ENCODE results near the gene GABRB1.

Gene GABRB1

GRCh38 chr4:47122592-47123291, 91.4 kb downstream of the GABRB1 start:
- DNase-seq, result peak; percentile 65

DNA sequence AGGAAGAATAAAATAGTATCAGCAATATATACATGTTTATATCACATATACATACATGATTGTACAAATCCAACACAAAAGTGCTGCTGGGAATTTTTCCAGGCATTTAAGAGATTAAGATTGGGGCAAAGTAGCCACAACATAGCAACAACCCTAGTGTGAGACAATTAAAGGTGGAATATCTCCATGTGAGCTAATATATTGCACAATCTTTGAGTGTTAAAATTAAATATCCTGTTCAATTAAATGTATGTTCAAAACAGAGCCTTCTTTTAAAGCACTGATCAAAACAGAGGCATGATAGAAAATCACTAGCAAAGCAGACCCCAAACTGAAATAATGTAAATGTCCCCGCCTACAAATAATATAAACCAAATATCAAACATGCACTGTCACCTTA, 97.6 kb downstream of the GABRB1 start:
- no peak for DNase-seq

- DNase-seq, result no peak
Measured at GRCh38 chr4:47135210-47135609, 103.8 kb downstream of the GABRB1 start.

DNA sequence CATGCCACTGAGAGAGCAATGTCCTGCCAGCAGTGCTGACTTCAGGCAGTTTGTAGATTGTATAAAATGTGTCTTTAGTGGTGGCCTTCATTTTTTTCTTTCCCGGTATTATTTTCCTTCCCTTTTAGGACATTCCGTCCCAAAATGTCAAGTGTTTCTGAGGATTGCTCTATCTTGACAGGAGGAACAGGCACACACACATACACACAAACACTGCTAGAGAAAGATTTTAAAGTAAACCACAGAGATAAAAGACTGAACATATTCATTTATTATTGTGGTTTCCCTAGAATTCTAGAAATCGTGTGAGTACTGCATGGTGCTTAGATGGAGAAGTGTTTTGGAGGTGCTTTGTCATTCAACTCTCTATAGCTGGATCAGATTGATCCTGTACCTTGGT, 111.9 kb downstream of the GABRB1 start:
- no peak for DNase-seq

DNA sequence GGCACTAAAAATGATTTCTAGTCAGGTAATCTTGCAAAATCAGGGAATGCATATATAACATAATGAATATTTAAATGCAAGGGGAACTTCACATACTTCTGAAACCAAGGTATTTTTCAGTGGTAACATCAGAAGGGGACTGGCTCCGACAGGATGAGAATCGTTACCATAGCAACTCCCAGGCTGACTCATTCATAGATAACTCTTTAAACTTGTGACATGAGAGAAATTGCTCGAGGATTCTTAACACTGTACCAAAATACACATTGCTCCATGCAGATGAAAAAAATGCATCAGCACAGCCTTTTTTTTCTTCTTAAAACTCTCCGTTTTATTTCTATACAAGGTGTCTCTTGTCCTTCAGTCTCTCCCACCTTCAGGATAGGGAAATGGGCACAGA, 114.3 kb downstream of the GABRB1 start:
- DNase-seq, result no peak

DNA sequence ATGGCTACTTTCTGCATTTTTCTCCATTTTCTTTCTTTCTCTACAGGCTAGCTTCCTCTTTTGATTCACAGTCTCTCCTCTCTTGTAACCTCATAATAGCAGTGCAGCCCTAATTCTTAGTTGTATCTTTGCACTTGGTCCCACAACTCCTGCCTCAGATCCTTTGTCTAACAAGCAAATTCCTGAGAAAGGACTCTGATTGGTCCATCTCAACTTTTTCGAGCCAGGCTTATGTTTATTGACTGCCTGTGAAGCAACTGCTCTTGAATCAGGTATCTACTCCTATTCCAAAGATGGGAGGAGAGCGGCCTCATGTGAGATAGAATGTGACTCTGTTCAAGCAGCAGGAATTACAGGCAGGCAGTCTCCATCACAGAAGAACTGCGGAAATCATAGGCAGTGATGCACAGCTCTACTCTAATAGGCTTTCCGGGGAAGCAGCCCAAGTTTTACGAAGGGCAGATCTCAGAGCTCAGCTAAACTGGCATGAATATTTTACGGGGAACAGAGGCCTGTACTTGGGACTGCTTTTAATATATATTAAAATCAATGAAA, 123.5 kb downstream of the GABRB1 start:
- DNase-seq, result no peak

DNA sequence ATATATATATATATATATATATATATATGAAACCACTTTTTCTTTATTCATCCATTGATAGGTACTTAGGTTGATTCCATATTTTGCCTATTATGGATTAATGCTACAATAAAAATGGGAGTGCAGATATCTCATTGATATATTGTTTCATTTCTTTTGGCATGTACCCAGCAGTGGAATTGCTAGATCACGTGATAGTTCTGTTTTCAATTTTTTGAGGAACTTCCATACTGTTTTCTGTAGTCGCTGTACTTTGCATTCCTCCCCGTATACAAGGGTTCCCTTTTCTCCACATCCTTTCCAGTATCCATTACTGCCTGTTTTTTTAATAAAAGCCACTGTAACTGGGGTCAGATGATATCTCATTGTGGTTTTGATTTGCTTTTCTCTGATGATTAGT, 124.6 kb downstream of the GABRB1 start:
- no peak for DNase-seq

DNA sequence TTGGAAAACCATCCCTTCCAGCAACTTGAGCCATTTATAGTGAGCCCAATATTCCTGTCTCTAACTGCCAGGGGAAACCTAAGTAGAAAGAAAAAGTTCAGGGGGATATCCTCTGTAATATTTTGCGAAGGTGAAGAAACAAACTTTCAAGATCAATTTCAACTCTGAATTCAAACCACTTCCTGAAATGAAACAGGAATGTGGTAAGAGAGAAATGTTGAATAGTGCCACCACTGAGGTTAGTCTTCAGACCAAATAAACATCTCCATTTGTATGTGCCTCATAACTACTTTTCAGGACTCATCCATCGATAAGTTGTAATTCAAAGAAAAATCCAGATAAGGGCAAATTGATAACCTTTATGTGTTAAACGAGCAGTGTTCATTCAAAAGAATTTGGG, 128.7 kb downstream of the GABRB1 start:
- DNase-seq, result no peak

- DNase-seq, result no peak
Measured at GRCh38 chr4:47167081-47168035, 136.0 kb downstream of the GABRB1 start.

- no peak for DNase-seq
Measured at GRCh38 chr4:47184083-47184482, 152.7 kb downstream of the GABRB1 start.

GRCh38 chr4:47185761-47186160, 154.4 kb downstream of the GABRB1 start:
- no peak for DNase-seq

GRCh38 chr4:47187608-47188007, 156.2 kb downstream of the GABRB1 start:
- DNase-seq, result no peak

DNA sequence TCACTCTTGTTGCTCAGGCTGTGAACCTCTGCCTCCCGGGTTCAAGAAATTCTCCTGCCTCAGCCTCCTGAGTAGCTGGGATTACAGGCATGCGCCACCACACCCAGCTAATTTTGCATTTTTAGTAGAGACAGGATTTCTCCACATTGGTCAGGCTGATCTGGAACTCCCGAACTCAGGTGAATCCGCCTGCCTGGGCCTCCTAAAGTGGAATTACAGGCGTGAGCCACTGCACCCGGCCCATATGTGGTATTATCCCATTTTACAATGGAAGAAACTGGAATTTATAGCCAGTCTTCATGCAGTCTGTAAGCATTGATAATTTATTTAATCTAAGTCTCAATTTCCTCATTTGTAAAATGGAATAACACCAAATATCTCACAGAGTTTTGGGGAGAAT, 161.8 kb downstream of the GABRB1 start:
- DNase-seq, result no peak

DNA sequence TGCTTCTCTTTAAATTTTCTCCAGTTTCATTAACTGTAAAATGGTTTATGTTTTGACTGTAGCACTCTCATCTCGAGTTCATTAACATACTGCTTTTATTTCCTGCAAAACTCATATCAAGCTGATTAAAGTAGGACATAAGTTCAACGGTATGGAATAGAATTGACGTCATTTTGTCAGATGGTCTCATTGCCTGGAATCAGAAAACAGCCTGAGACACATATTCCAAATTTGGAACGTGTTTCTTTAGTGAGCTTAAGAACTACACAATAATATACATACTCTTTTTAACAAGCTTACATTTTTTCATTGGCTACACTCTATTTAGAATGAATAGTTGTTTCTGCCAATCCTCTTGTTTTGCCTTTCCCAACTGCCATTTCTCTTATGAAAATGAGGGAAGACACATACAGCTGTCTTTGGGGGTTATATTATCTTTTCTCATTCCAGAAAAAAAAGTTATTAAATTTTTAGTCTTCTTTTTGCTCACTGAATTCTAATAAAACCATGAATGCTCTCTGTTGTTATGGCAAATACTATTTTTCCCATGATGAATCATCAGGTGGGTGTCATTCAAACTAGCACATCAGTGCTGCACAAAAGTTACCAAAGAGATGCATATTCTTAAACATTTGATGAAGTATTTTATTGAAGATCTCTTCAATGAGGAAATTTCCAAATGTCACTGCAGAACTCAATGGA, 162.8 kb downstream of the GABRB1 start:
- no peak for DNase-seq

GRCh38 chr4:47195706-47196105, 164.3 kb downstream of the GABRB1 start:
- DNase-seq, result no peak

DNA sequence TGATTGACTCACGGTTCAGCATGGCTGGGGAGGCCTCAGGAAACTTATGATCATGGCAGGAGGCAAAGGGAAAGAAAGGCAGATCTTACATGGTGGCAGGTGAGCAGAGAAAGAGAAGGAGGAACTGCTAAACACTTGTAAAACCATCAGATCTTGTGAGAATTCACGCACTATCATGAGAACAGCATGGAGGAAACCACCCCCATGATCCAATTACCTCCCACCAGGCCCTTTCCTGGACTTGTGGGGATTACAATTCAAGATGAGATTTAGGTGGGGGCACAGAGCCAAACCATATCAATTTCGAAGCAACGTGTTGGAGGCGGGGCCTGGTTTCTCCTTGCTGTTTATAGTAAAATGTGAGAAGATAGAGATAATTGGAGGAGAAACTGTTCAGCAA, 167.4 kb downstream of the GABRB1 start:
- DNase-seq, result no peak

DNA sequence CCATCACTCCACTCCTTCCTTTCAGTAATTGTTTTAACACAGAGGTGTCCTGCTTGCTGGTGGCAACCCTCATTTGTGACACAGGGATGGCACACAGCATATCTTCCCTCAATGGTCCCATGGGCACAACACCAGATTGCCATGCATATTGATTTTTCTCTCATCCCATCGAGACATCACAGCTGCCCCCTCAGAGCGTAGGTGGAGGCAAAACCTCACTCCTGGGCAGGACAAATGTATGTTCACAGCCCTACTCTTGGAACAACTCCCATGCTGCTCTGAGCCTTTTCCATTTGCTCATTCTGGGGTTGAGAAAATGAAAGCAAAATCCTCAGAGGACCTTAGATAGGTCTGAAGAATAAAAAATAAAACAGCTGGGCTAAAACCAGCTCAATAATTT, 172.2 kb downstream of the GABRB1 start:
- DNase-seq, result no peak

DNA sequence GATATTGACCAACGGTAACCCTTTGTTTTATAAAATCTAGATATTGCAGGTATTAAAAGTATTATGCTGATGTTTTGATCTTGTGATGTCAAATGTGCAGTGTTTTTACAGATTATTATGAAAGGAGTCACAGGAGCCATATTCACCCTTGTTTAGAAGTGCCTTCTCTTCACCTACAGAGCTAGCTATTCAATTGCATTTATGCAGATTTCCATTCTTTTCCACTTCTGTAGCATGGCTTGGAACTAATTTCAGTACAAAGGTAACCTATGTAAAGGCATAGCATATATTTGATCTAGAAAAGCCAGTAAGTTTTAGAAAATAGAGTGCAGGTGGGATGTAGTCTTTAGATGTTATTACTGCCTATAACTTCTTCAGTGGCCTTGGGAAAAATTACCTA, 176.2 kb downstream of the GABRB1 start:
- no peak for DNase-seq

DNA sequence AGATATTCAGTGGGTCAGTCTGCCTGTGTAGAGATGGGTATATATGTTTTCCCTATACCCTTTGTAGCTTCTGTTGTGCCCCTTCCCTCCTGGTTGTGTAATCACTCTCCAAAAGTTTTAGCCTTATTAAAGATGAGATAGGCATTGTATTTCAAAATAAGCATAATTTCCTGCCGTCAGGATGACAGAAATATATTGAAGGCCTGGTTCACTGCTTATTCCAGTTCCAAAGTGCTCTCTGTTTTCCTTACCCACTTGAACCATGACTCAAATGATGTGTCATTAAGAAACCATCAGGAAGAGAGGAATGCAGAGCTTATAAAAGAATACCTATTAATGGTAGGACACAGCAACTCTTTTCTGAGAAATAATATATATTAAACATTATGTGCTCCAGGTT, 178.5 kb downstream of the GABRB1 start:
- DNase-seq, result no peak

GRCh38 chr4:47210828-47211227, 179.5 kb downstream of the GABRB1 start:
- DNase-seq, result no peak

DNA sequence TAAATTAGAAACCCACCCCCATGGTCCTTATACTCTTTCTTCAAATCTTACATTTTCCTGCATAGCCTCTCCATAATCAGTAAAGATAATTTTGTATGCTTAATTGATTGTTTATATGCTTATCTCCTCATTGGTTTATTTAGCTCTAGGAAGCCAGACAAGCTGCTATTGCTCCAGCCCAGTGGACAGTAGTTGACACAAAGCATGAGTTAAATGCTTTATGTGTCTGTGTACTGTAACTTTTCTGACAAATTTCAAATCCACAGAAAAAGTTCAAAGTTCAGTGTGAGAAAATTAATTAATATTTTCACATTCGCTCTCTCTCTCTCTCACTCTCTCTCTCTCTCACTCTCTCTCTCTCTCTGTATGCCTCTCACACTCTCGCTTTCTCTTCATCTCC, 181.7 kb downstream of the GABRB1 start:
- no peak for DNase-seq

DNA sequence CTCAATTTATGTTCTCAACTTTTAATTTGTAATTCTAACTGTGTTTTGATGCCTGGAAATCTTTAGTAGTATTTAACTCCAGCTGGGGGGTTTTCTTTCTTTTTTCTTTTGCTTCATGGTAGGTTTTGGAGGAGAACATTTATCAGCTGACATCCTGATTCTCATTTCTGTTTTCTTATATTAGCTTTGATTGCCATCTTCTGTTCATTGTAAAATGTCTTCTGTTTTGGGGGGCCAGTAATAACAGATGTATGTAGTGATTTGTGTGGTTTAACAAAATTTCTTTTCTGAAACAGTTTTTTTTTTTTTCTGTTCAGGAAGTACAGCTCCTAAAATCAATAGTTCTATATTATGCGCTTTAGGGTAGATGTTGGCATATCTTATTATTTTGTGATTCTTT, 182.2 kb downstream of the GABRB1 start:
- DNase-seq, result no peak

DNA sequence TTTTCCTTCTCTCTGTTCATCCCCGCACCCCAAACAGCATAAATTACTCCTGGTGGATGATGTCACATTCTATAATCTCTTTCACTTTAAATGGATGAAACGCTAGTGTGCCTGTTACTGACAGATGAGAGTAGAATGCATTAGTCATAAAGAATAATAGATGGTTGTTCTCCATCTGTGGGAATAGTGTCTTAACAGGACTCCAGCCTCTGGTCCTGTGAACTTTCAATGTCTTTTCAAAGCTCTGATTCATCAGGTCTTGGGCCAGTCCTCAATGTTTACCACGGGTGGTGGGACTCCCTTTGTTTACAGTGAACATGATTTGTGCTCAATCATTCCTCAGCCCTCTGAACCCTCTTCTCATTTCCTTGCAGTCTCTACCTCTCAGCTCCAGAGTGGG, 182.6 kb downstream of the GABRB1 start:
- no peak for DNase-seq

Data from CD4-positive, alpha-beta T cell treated with Interleukin-10 for 1 hour (primary cell).